A673 (cell line): Measurements from ENCODE around the gene FAXC. TPM values are rescaled to one million over a fixed set of nuclear protein-coding genes. Genes with fewer than 3 reads are reported as not detected.

Experiments
- BruUV-seq: library from RNA; stranded (reverse); fragments of 400-500 nt; replicated peaks from 2 replicates; lab custom pipeline; 2021; lab: Mats Ljungman, UMichigan
- CTCF ChIA-PET: fragments of 300-600 bp; sonication (Branson Sonifier 250); formaldehyde crosslinking; loops from one replicate; lab custom pipeline; 2022; ENCODE audit warnings: antibody characterized with exemption; lab: Charles Lee
- POLR2A ChIA-PET: fragments of 300-600 bp; sonication (Branson Sonifier 250); formaldehyde crosslinking; loops from one replicate; lab custom pipeline; 2022; ENCODE audit warnings: antibody characterized with exemption; ENCODE audit not compliant: low non-redundant PET; lab: Charles Lee
- DNase-seq: peaks from one replicate; pipeline ENCODE4 v3.0.0-alpha.2; 2015; ENCODE audit warnings: low spot score
- H3K27ac ChIP-seq: fragments of 200-600 bp; sonication (generic); 2 replicates; pipeline ENCODE4 v1.5.1; 2016; ENCODE audit warnings: mixed run types, low read depth, mild to moderate bottlenecking, mixed read lengths, antibody characterized with exemption, low read length; ENCODE audit not compliant: poor library complexity, severe bottlenecking
- H3K27me3 ChIP-seq: fragments of 200-600 bp; sonication (generic); replicated peaks from 2 replicates; pipeline ENCODE4 v1.6.1; 2017; ENCODE audit warnings: mixed run types, low read depth, mild to moderate bottlenecking, mixed read lengths, antibody characterized with exemption, low read length; ENCODE audit not compliant: insufficient read depth, poor library complexity
- H3K36me3 ChIP-seq: fragments of 200-600 bp; sonication (generic); 2 replicates; pipeline ENCODE4 v1.6.1; 2016; ENCODE audit warnings: mixed run types, mild to moderate bottlenecking, mixed read lengths, antibody characterized with exemption, low read length; ENCODE audit not compliant: insufficient read depth, poor library complexity, severe bottlenecking
- H3K4me1 ChIP-seq: fragments of 200-600 bp; sonication (generic); 2 replicates; pipeline ENCODE4 v1.6.1; 2017; ENCODE audit warnings: mixed run types, mild to moderate bottlenecking, mixed read lengths, antibody characterized with exemption, low read length; ENCODE audit not compliant: insufficient read depth, poor library complexity, severe bottlenecking
- H3K4me3 ChIP-seq: fragments of 200-600 bp; sonication (generic); 2 replicates; pipeline ENCODE4 v1.5.1; 2016; ENCODE audit warnings: low read depth, mixed run types, mild to moderate bottlenecking, mixed read lengths, low read length; ENCODE audit not compliant: poor library complexity, severe bottlenecking
- H3K9me3 ChIP-seq: fragments of 200-600 bp; sonication (generic); 2 replicates; pipeline ENCODE4 v1.6.1; 2016; ENCODE audit warnings: mixed run types, low read depth, mild to moderate bottlenecking, mixed read lengths, antibody characterized with exemption, low read length; ENCODE audit not compliant: poor library complexity, severe bottlenecking
- CTCF ChIP-seq: fragments of 300-800, 200-600 bp; sonication (generic); conservative IDR thresholded peaks from 2 replicates; pipeline ENCODE4 v1.5.1; 2017; ENCODE audit warnings: low read depth, mild to moderate bottlenecking, antibody characterized with exemption, low read length, moderate library complexity, mixed read lengths
- EZH2 ChIP-seq: fragments of 200-600 bp; sonication (generic); IDR thresholded peaks from 2 replicates; pipeline ENCODE4 v1.6.1; 2017; ENCODE audit warnings: borderline replicate concordance, low read depth, mild to moderate bottlenecking, mixed read lengths, antibody characterized with exemption, low read length; ENCODE audit not compliant: poor library complexity, severe bottlenecking
- intact Hi-C: fragments of 100-400 bp; cut with micrococcal nuclease; formaldehyde crosslinking; loops from one replicate; pipeline ENCODE4 v1.10.0; 2022; ENCODE audit not compliant: unreplicated experiment
- total RNA-seq: library from RNA; stranded (reverse); gene quantifications from 2 replicates; pipeline ENCODE4 v1.2.3, GENCODE V29; 2021

Gene FAXC
- total RNA-seq, 1 experiment from 2014 or later = 6.2 TPM

- no TSS peak for BruUV-seq
Observed at GRCh38 chr6:99289701-99290100, 59.8 kb downstream of the FAXC start.

DNA sequence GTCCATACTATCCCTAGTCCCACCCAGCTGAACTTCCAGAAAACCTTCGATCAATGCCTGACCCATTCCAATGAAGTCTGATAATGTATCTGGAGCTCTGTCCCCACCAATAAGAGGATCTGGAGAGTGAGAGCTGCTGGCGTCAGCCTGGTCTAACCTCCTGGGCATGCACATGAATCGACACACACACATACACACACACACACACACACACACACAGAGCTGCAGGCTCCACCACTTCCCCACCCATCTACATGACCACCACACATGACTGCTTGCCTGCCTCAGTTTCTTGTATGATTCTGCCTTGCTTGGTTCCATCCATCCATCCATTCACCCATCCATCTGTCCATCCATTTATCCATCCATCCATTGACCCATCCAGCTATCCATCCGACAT lies 60.8 kb downstream of the FAXC start:
- DNase-seq = no peak
- ChIA-PET CTCF (no interaction called here), POLR2A (no interaction called here)
- no TSS peak for BruUV-seq
- Histone ChIP-seq H3K27ac (no peak overlapping the region), H3K36me3 (no peaks in the 10 kb centered on the region), H3K4me3 (no peak overlapping the region), H3K9me3 (no peaks in the 10 kb centered on the region), H3K27me3 (no peaks in the 10 kb centered on the region), H3K4me1 (peaks cover 5% of the 10 kb centered on the region)
- intact Hi-C loops = no loop called here
- TF ChIP-seq CTCF = no peak
- no peak for TF ChIP-seq EZH2

More at GRCh38 chr6:99289701-99290100, 59.8 kb downstream of the FAXC start:
- CTCF ChIA-PET = no interaction called here
- no peaks in the 10 kb centered on the region for H3K36me3 ChIP-seq
- DNase-seq = no peak
- POLR2A ChIA-PET = no interaction called here
- TF ChIP-seq EZH2 (no peak), CTCF (no peak)
- H3K4me1 ChIP-seq = peaks cover 5% of the 10 kb centered on the region
- H3K9me3 ChIP-seq = no peaks in the 10 kb centered on the region
- no peak overlapping the region for H3K27ac ChIP-seq
- intact Hi-C loops = no loop called here
- H3K4me3 ChIP-seq = no peak overlapping the region
- H3K27me3 ChIP-seq = no peaks in the 10 kb centered on the region

GRCh38 chr6:99287523-99287922 lies 62.0 kb downstream of the FAXC start:
- ChIA-PET POLR2A (no interaction called here), CTCF (no interaction called here)
- Histone ChIP-seq H3K27me3 (no peaks in the 10 kb centered on the region), H3K9me3 (no peaks in the 10 kb centered on the region), H3K4me3 (no peak overlapping the region), H3K4me1 (peaks cover 5% of the 10 kb centered on the region), H3K36me3 (no peaks in the 10 kb centered on the region), H3K27ac (no peak overlapping the region)
- TF ChIP-seq EZH2 (no peak), CTCF (no peak)
- BruUV-seq = no TSS peak
- intact Hi-C loops = no loop called here
- no peak for DNase-seq
